ENCODE measurements around the gene CLIP1.

DNA sequence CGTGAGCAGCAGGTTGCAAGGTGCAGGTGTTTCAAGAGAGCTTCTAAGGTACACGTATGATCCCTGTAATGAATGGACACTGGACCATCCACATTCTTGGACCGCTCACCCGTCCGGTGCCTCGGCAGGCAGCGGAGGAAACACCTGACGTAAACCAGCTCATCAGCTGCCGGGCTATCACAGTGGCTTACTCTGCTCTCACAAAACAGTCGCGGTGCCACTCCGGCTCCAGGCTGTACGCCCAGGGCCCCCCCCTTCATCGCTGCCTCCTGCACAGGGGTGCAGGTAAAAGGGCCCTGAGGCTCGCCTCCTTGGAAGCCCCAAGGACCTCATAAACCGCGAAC is 156.6 kb downstream of the CLIP1 start:
- TF ChIP-seq, protein P1, sequence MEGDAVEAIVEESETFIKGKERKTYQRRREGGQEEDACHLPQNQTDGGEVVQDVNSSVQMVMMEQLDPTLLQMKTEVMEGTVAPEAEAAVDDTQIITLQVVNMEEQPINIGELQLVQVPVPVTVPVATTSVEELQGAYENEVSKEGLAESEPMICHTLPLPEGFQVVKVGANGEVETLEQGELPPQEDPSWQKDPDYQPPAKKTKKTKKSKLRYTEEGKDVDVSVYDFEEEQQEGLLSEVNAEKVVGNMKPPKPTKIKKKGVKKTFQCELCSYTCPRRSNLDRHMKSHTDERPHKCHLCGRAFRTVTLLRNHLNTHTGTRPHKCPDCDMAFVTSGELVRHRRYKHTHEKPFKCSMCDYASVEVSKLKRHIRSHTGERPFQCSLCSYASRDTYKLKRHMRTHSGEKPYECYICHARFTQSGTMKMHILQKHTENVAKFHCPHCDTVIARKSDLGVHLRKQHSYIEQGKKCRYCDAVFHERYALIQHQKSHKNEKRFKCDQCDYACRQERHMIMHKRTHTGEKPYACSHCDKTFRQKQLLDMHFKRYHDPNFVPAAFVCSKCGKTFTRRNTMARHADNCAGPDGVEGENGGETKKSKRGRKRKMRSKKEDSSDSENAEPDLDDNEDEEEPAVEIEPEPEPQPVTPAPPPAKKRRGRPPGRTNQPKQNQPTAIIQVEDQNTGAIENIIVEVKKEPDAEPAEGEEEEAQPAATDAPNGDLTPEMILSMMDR (IDR thresholded peaks at IDR 0.05; ENCODE audit: insufficient read depth, low read depth, low read length), result no peak
- TF ChIP-seq EZH2 (IDR thresholded peaks at IDR 0.05; ENCODE audit: insufficient read depth, low read length), result no peak
